ENCODE data around the gene NUDT9.

GRCh38 chr4:87419578-87420249 is 2.7 kb upstream of the NUDT9 start:
- TF ChIP-seq POLR2AphosphoS5 (IDR thresholded peaks at IDR 0.05) (no peak), CTCF (IDR thresholded peaks at IDR 0.05) (no peak)
